T-cell (primary cell): ENCODE results near the gene CACTIN. TPM values are rescaled to one million over a fixed set of nuclear protein-coding genes. Genes with fewer than 3 reads are reported as not detected.

Source experiments
- ATAC-seq, 4 experiments: fragments of 200-7000 bp in 3 of 4; fragments of 150-1000 bp in 1 of 4; cut with Tn5 transposase; replicated peaks in 1 of 4; 1 replicate in 3 of 4; 2 replicates in 1 of 4; pipeline ENCODE4 v1.10.0; 2021; ENCODE audit warnings: moderate library complexity in 3 of 4, mild to moderate bottlenecking in 2 of 4, moderate number of reproducible peaks in 1 of 4
- CTCF ChIA-PET, 2 donors: fragments of 300-600 bp; sonication (Branson Sonifier 250); formaldehyde crosslinking; loops; one replicate each; lab custom pipeline; 2022; ENCODE audit warnings: antibody characterized with exemption in 2 of 2; lab: Charles Lee
- POLR2A ChIA-PET, 2 donors: fragments of 300-600 bp; sonication (Branson Sonifier 250); formaldehyde crosslinking; loops; one replicate each; lab custom pipeline; 2022; ENCODE audit warnings: antibody characterized with exemption in 2 of 2; lab: Charles Lee
- DNase-seq, 35 experiments: peaks; one replicate each; pipeline versions ENCODE4 v3.0.0 to v3.0.0-alpha.2; 2013 to 2023
- H3K27ac ChIP-seq: one replicate; pipeline ENCODE4 v1.5.1; 2013; ENCODE audit warnings: low read length
- H3K27me3 ChIP-seq, 2 experiments: replicated peaks in 1 of 2; 1 replicate in 1 of 2; 2 replicates in 1 of 2; pipeline versions ENCODE4 v1.6.1 to v1.7.0; 2013; ENCODE audit warnings: low read length in 1 of 2, mixed read lengths in 1 of 2; ENCODE audit not compliant: control insufficient read depth in 2 of 2, insufficient read depth in 2 of 2; ENCODE audit errors: extremely low read depth in 1 of 2
- H3K36me3 ChIP-seq, 2 donors: 1 replicate in 1 of 2; 2 replicates in 1 of 2; pipeline versions ENCODE4 v1.6.1 to v1.7.0; 2013; ENCODE audit warnings: low read length in 1 of 2; ENCODE audit not compliant: control insufficient read depth in 2 of 2, insufficient read depth in 1 of 2; ENCODE audit errors: extremely low read depth in 1 of 2
- H3K4me1 ChIP-seq, 2 experiments: 1 replicate in 1 of 2; 2 replicates in 1 of 2; pipeline versions ENCODE4 v1.6.1 to v1.7.0; 2013; ENCODE audit warnings: low read length in 2 of 2, mixed read lengths in 1 of 2; ENCODE audit not compliant: insufficient read depth in 2 of 2, control insufficient read depth in 1 of 2; ENCODE audit errors: extremely low read depth in 1 of 2
- H3K4me3 ChIP-seq, 2 donors: 1 replicate in 1 of 2; 2 replicates in 1 of 2; pipeline versions ENCODE4 v1.5.1 to v1.7.0; 2013; ENCODE audit warnings: mild to moderate bottlenecking in 2 of 2, low read length in 1 of 2, moderate library complexity in 1 of 2; ENCODE audit not compliant: control insufficient read depth in 1 of 2; ENCODE audit errors: extremely low read depth in 1 of 2
- H3K9me3 ChIP-seq: 2 replicates; pipeline ENCODE4 v1.7.0; 2013
- H3K27ac Mint-ChIP-seq, 2 donors: one replicate each; pipeline ENCODE4 v1.8.0; 2020 to 2021; ENCODE audit warnings: mild to moderate bottlenecking in 2 of 2, mixed read lengths in 2 of 2
- H3K27me3 Mint-ChIP-seq, 2 donors: one replicate each; pipeline ENCODE4 v1.8.0; 2021 to 2022; ENCODE audit warnings: mixed read lengths in 2 of 2
- H3K36me3 Mint-ChIP-seq: one replicate; pipeline ENCODE4 v1.8.0; 2021; ENCODE audit warnings: mixed read lengths
- H3K4me1 Mint-ChIP-seq, 3 donors: one replicate each; pipeline ENCODE4 v1.8.0; 2020 to 2022; ENCODE audit warnings: mixed read lengths in 3 of 3, mild to moderate bottlenecking in 1 of 3
- H3K4me3 Mint-ChIP-seq, 3 donors: one replicate each; pipeline ENCODE4 v1.8.0; 2020 to 2022; ENCODE audit warnings: mild to moderate bottlenecking in 3 of 3, mixed read lengths in 3 of 3, moderate library complexity in 3 of 3
- H3K9me3 Mint-ChIP-seq, 3 donors: one replicate each; pipeline ENCODE4 v1.8.0; 2020 to 2022; ENCODE audit warnings: mixed read lengths in 3 of 3
- WGBS: methylation state at CpG from one replicate; pipeline ENCODE4 v1.1.5; 2013; ENCODE audit warnings: missing lambda C conversion rate; ENCODE audit not compliant: insufficient coverage; 5-methylcytosine and 5-hydroxymethylcytosine counted together
- total RNA-seq, 35 experiments: library from RNA in 6 of 35; stranded (reverse) in 6 of 35; fragments of 120-200 nt in 1 of 35; gene quantifications; one replicate each; pipeline versions ENCODE4 v1.2.1 to v1.2.4 and lab custom pipeline; 2013 to 2026

The CACTIN gene
- total RNA-seq, 5 donors from 2014 or later (not counting 1 experiment from before 2014, with no cell fraction given), result 25.9 to 59.0 (median 55.8) TPM

DNA sequence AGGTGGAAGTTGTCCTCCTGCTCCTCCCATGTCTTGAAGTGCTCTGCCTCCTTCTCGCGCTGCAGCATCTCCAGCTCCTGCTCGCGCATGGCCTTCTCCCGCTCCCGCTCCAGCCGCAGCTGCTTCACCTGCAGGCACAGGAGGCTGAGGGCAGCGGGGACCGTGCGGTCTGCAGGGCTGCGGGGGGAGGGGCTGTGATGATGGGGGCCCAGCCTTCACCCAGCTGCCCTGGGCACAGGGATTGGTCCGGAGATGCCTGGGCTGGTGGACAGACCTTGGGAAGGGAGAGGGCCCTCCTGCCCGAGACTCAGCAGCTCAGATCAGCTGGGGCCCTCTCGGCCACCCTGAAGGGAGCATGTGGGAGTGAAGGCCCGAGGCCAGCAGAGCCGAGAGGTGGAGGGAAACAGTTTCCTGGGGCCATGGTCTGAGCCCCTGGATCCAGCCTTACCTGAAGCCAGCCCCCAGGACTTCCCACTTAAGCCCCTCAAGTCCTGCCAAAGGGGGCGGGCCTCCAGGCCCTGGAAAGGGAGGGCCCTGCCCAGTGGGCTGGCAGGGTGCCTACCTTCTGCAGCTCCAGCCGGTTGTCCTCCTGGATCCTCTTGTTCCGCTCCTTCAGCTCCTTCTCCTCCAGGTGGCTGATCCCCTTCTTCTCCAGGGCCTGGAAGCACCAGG lies 6.3 kb downstream of the CACTIN start:
- 95% methylated on average over 15 of the region's 19 CpGs for WGBS
- Histone ChIP-seq H3K27me3 (no peaks in the 10 kb centered on the region), H3K36me3 (peaks cover 12 to 33% of the 10 kb centered on the region in 2 donors), H3K4me1 (peaks cover 6 to 25% of the 10 kb centered on the region in 2 experiments), H3K27ac (no peak overlapping the region), H3K4me3 (no peak overlapping the region), H3K9me3 (no peaks in the 10 kb centered on the region)
- DNase-seq, result no peak
- ChIA-PET CTCF (interaction anchor here in 1 of 2 donors (0.6 kb wide), 1 partner anchor 141 kb away, joined by 4 read pairs; no protein-coding TSS in a partner anchor), POLR2A (no interaction called here)
- no peak for ATAC-seq
- Mint-ChIP-seq H3K27me3 (no peaks in the 10 kb centered on the region), H3K36me3 (no peaks in the 10 kb centered on the region), H3K9me3 (no peaks in the 10 kb centered on the region), H3K4me3 (no peak overlapping the region), H3K4me1 (peaks cover 20 to 27% (median 22%) of the 10 kb centered on the region in 3 donors), H3K27ac (no peak overlapping the region)

DNA sequence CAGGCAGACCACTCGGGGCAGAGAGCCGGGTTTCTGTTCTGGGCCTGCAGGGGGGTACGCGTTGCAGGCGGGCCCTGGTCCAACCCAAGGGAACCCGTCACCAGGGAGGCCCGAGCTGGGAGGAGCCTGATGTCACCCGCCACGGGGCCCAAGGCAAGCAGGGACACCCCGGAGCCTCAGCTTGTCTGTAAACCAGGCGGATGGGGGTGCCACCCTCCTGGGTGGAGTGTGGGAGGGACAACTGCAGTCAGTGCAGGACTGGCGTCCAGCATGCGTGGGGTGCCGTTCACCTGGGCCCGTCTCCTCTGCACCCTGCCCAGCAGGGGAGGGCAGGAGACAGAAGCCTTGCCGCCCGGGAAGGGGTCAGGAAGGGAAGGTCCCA lies 7.0 kb downstream of the CACTIN start:
- Mint-ChIP-seq H3K4me3 (no peak overlapping the region), H3K4me1 (peaks cover 18 to 21% (median 19%) of the 10 kb centered on the region in 3 donors), H3K27me3 (no peaks in the 10 kb centered on the region), H3K9me3 (no peaks in the 10 kb centered on the region), H3K27ac (no peak overlapping the region), H3K36me3 (no peaks in the 10 kb centered on the region)
- CTCF ChIA-PET, result no interaction called here
- H3K27ac ChIP-seq, result no peak overlapping the region
- POLR2A ChIA-PET, result no interaction called here
- ATAC-seq (no peak), DNase-seq (no peak)
- H3K36me3 ChIP-seq, result peaks cover 12 to 33% of the 10 kb centered on the region in 2 donors
- WGBS, result 94% methylated on average over 15 of the region's 17 CpGs
- H3K4me1 ChIP-seq, result peaks cover 6 to 18% of the 10 kb centered on the region in 2 experiments
- H3K27me3 ChIP-seq, result no peaks in the 10 kb centered on the region
- H3K9me3 ChIP-seq, result no peaks in the 10 kb centered on the region
- no peak overlapping the region for H3K4me3 ChIP-seq

DNA sequence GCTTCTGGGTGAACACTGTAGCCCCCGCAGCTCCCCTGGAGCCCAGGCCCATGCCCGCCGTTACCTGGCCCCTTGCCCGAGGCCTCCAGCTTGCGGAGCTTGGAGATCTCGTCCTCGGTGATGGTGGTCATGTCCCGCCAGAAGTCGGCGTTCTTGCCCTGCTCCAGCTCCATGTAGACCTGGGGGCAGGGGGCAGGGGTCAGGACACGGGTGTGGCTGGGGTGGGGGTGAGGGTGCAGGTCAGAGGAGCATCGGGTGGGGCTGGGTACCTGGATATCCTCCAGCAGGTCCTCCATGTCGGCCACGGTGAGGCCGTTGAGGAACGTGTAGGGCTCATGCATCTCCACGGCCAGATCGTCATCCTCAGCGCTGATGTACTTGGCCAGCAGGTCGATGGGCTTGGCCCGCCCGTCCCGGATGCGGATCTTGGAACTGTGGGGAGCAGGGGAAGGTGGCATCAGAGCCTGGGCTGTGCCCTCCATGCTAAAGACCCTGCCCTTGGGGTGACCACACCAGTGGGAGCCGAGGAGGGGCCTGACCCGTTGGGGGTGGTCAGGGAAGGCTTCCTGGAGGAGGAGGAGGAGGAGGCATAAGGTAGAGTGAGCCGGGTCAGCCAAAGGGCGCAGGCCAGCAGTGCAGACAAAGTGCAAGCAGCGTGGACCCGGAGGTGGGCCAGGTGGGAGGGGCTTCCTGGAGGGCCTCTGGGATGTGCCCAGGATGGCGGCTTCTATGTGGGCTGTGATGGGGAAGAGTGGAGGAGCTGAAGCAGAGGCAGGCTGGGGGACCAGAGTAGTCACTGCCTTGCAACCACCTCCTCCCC lies 7.6 kb downstream of the CACTIN start:
- 95% methylated on average over 24 of the region's 31 CpGs for WGBS
- no peak overlapping the region for H3K27ac Mint-ChIP-seq
- POLR2A ChIA-PET, result no interaction called here

DNA sequence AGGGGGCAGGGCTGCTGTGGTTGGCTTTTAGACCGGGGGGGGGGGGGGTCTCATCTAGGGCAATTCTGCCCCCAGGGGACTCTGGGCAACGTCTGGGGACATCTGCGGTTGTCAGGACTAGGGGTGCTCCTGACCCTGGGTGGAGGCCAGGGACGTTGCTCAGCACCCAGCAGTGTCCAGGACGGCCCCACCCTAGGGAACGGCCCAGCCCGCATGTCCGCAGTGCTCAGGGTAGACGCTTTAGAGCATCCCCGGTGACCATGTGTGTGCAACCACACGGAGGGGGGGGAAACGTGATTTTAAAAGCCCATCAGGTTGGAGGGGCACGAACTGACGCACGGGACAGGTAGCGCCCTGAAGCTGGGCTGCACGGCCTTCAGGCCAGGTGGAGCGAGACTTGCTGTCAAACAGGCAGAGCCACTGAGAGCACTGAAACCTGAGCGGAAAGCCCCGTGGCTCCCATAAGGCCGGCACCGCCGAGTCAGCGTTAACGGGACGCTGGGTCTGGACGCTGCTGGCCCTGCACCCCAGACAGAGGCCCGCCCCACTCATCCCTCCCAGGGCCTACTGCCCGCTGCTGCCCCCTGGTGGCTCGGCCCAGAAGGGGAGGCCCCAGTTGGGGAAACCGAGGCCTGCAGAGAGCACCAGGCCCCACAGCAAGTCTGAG lies 8.3 kb downstream of the CACTIN start:
- 77% methylated on average over 29 of the region's 31 CpGs for WGBS
- Mint-ChIP-seq H3K27ac (no peak overlapping the region), H3K4me1 (peaks cover 11 to 14% (median 11%) of the 10 kb centered on the region in 3 donors), H3K27me3 (no peaks in the 10 kb centered on the region), H3K36me3 (no peaks in the 10 kb centered on the region), H3K9me3 (no peaks in the 10 kb centered on the region), H3K4me3 (no peak overlapping the region)
- H3K27ac ChIP-seq, result no peak overlapping the region
- no peak overlapping the region for H3K4me3 ChIP-seq
- H3K4me1 ChIP-seq, result peaks cover 6 to 11% of the 10 kb centered on the region in 2 experiments
- ChIA-PET POLR2A (no interaction called here), CTCF (no interaction called here)
- no peaks in the 10 kb centered on the region for H3K27me3 ChIP-seq
- peak in 26 of 35 experiments; percentile 10 to 64 (median 34) for DNase-seq
- H3K9me3 ChIP-seq, result no peaks in the 10 kb centered on the region
- peaks cover 17 to 36% of the 10 kb centered on the region in 2 donors for H3K36me3 ChIP-seq
- peak; percentile 61 to 67 (median 63) for ATAC-seq

More for the DNA sequence above, 7.6 kb downstream of the CACTIN start:
- H3K4me1 Mint-ChIP-seq, result peaks cover 12 to 15% (median 13%) of the 10 kb centered on the region in 3 donors
- no peaks in the 10 kb centered on the region for H3K27me3 Mint-ChIP-seq
- H3K36me3 ChIP-seq, result peaks cover 14 to 33% of the 10 kb centered on the region in 2 donors
- CTCF ChIA-PET, result no interaction called here
- H3K4me3 ChIP-seq, result no peak overlapping the region
- ATAC-seq (no peak), DNase-seq (no peak)
- H3K9me3 Mint-ChIP-seq, result no peaks in the 10 kb centered on the region
- no peak overlapping the region for H3K27ac ChIP-seq
- H3K27me3 ChIP-seq, result no peaks in the 10 kb centered on the region
- no peaks in the 10 kb centered on the region for H3K9me3 ChIP-seq
- no peaks in the 10 kb centered on the region for H3K36me3 Mint-ChIP-seq
- peaks cover 6 to 12% of the 10 kb centered on the region in 2 experiments for H3K4me1 ChIP-seq
- no peak overlapping the region for H3K4me3 Mint-ChIP-seq

DNA sequence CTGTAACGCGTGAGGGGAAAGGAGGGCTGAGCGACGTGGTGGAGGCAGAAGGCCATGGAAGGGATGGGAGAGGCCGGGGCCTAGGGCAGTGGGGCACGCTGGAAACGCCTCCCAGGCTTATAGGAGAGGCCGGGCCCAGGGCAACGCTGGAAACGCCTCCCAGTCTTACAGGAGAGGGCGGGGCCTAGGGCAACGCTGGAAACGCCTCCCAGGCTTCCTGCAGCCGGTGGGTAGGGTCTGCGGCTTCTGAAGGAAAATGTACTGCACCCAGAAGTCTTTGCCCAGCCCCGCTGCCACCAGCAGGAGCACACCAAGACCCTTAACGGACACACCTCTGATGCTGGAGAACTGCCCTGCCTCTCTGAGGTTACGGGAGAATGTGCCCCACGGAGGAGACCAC lies 9.1 kb downstream of the CACTIN start:
- no peak overlapping the region for H3K27ac ChIP-seq
- peak overlapping the region in 1 of 2 donors; percentile 16 for H3K27ac Mint-ChIP-seq
- H3K36me3 Mint-ChIP-seq, result no peaks in the 10 kb centered on the region
- H3K9me3 ChIP-seq, result no peaks in the 10 kb centered on the region
- no peaks in the 10 kb centered on the region for H3K27me3 Mint-ChIP-seq
- DNase-seq, result peak in 18 of 35 experiments; percentile 6 to 40 (median 24)
- H3K9me3 Mint-ChIP-seq, result no peaks in the 10 kb centered on the region
- H3K4me3 Mint-ChIP-seq, result peak overlapping the region in 1 of 3 donors; percentile 57
- peaks cover 20 to 33% of the 10 kb centered on the region in 2 donors for H3K36me3 ChIP-seq
- H3K4me1 Mint-ChIP-seq, result peaks cover 9 to 12% (median 11%) of the 10 kb centered on the region in 3 donors
- peaks cover 6 to 11% of the 10 kb centered on the region in 2 experiments for H3K4me1 ChIP-seq
- H3K27me3 ChIP-seq, result no peaks in the 10 kb centered on the region
- ATAC-seq, result peak; percentile 41 to 81 (median 52)
- ChIA-PET CTCF (no interaction called here), POLR2A (no interaction called here)
- H3K4me3 ChIP-seq, result peak overlapping the region in 1 of 2 donors; percentile 38
- WGBS, result 55% methylated on average over 17 of the region's 19 CpGs
